Stimulated activated CD4-positive, alpha-beta T cell treated with anti-CD3 and anti-CD28 coated beads, Interleukin-1b, Interleukin-23, amount 100 ng/mL, for 48 hours (primary cell): ENCODE results near the gene GNG10.
A peak's percentile ranks its signal among the peaks of the same experiment; 100 is the strongest.
"Not testable (repeated sequence)": the region's sequence is repeated elsewhere in the genome, so short reads cannot be mapped to it uniquely, and the experiment has no call there.

Source experiments
- DNase-seq: peaks from one replicate; pipeline ENCODE4 v3.0.0-alpha.2; 2020

The GNG10 gene

GRCh38 chr9:111657051-111657450 is 4.4 kb upstream of the GNG10 start:
- no peak for DNase-seq

GRCh38 chr9:111658943-111659342 is 2.5 kb upstream of the GNG10 start:
- DNase-seq: no peak

- no peak for DNase-seq
Measured at GRCh38 chr9:111659691-111660090, 1.7 kb upstream of the GNG10 start.

- DNase-seq: peak; percentile 32
Measured at GRCh38 chr9:111661802-111662521, 557 bp downstream of the GNG10 start.

- DNase-seq: no peak
Measured at GRCh38 chr9:111662576-111663300, 1.3 kb downstream of the GNG10 start.

GRCh38 chr9:111663301-111663823 is 2.0 kb downstream of the GNG10 start:
- DNase-seq: no peak

- DNase-seq: no peak
Measured at GRCh38 chr9:111668026-111668573, 6.7 kb downstream of the GNG10 start.

- not testable (repeated sequence) for DNase-seq
Measured at GRCh38 chr9:111668601-111669000, 7.2 kb downstream of the GNG10 start.

- DNase-seq: no peak
Measured at GRCh38 chr9:111674319-111674718, 12.9 kb downstream of the GNG10 start.

- DNase-seq: no peak
Measured at GRCh38 chr9:111676116-111676515, 14.7 kb downstream of the GNG10 start.

GRCh38 chr9:111678293-111678692 is 16.9 kb downstream of the GNG10 start:
- DNase-seq: no peak

- DNase-seq: no peak
Measured at GRCh38 chr9:111679199-111679598, 17.8 kb downstream of the GNG10 start.

GRCh38 chr9:111683392-111683791 is 22.0 kb downstream of the GNG10 start:
- DNase-seq: no peak

GRCh38 chr9:111691672-111692329 is 30.4 kb downstream of the GNG10 start:
- no peak for DNase-seq

GRCh38 chr9:111696796-111697195 is 35.4 kb downstream of the GNG10 start:
- no peak for DNase-seq

- DNase-seq: no peak
Measured at GRCh38 chr9:111700776-111701175, 39.4 kb downstream of the GNG10 start.

- DNase-seq: no peak
Measured at GRCh38 chr9:111704503-111704902, 43.1 kb downstream of the GNG10 start.

- DNase-seq: no peak
Measured at GRCh38 chr9:111711548-111711947, 50.1 kb downstream of the GNG10 start.

- no peak for DNase-seq
Measured at GRCh38 chr9:111712369-111712768, 51.0 kb downstream of the GNG10 start.

GRCh38 chr9:111715471-111715870 is 54.1 kb downstream of the GNG10 start:
- DNase-seq: no peak

GRCh38 chr9:111719541-111719940 is 58.1 kb downstream of the GNG10 start:
- no peak for DNase-seq
